DOHH2 (cell line): ENCODE measurements around the gene NCOR2.

Source experiments
- H3F3A ChIP-seq: fragments of 200-600 bp; sonication (generic), shearing (Covaris generic); 2 replicates; pipeline ENCODE4 v1.6.0; 2016; ENCODE audit warnings: antibody characterized with exemption, mild to moderate bottlenecking; ENCODE audit not compliant: control insufficient read depth, insufficient read depth
- H3K27ac ChIP-seq: fragments of 200-600 bp; sonication (generic); 2 replicates; pipeline ENCODE4 v1.5.1; 2014; ENCODE audit warnings: low read depth, mild to moderate bottlenecking, low read length, moderate library complexity
- H3K27me3 ChIP-seq: fragments of 200-600 bp; sonication (generic); 2 replicates; pipeline ENCODE4 v1.6.1; 2014; ENCODE audit warnings: mild to moderate bottlenecking, low read length, mixed read lengths; ENCODE audit not compliant: control insufficient read depth
- H3K36me3 ChIP-seq: fragments of 200-600 bp; sonication (generic); 2 replicates; pipeline ENCODE4 v1.6.1; 2014; ENCODE audit warnings: mild to moderate bottlenecking, low read length, moderate library complexity, mixed read lengths; ENCODE audit not compliant: control insufficient read depth
- H3K4me1 ChIP-seq: fragments of 200-600 bp; sonication (generic); 2 replicates; pipeline ENCODE4 v1.6.1; 2014; ENCODE audit warnings: mild to moderate bottlenecking, low read length, mixed read lengths; ENCODE audit not compliant: control insufficient read depth
- H3K4me2 ChIP-seq: fragments of 200-600 bp; sonication (generic); 2 replicates; pipeline ENCODE4 v1.6.0; 2014; ENCODE audit warnings: mild to moderate bottlenecking, low read length, moderate library complexity
- H3K4me3 ChIP-seq: fragments of 200-600 bp; sonication (generic); 2 replicates; pipeline ENCODE4 v1.5.1; 2014; ENCODE audit warnings: mild to moderate bottlenecking, low read length, mixed read lengths
- H3K79me2 ChIP-seq: fragments of 200-600 bp; sonication (generic); 2 replicates; pipeline ENCODE4 v1.6.1; 2014; ENCODE audit warnings: mild to moderate bottlenecking, low read length, mixed read lengths; ENCODE audit not compliant: control insufficient read depth
- H3K9me2 ChIP-seq: fragments of 200-600 bp; sonication (generic); replicated peaks from 2 replicates; pipeline ENCODE4 v1.6.1; 2014; ENCODE audit warnings: mild to moderate bottlenecking, low read length, mixed read lengths; ENCODE audit not compliant: control insufficient read depth
- H3K9me3 ChIP-seq: fragments of 200-600 bp; sonication (generic); 2 replicates; pipeline ENCODE4 v1.6.1; 2014; ENCODE audit warnings: antibody characterized with exemption, low read length, mixed read lengths; ENCODE audit not compliant: control insufficient read depth, insufficient read depth
- H4K20me1 ChIP-seq: fragments of 200-600 bp; sonication (generic); 2 replicates; pipeline ENCODE4 v1.6.0; 2014; ENCODE audit warnings: low read depth, mild to moderate bottlenecking, antibody characterized with exemption, low read length, moderate library complexity; ENCODE audit not compliant: control insufficient read depth, insufficient read depth
- EZH2phosphoT487 ChIP-seq: fragments of 200-600 bp; sonication (generic); IDR thresholded peaks from 2 replicates; pipeline ENCODE4 v1.6.1; 2017; ENCODE audit warnings: borderline replicate concordance, mild to moderate bottlenecking, antibody characterized with exemption, low read length, moderate library complexity, mixed read lengths
- TF ChIP-seq, protein P1 (sequence below): fragments of 200-600 bp; sonication (generic); IDR thresholded peaks from one replicate; pipeline ENCODE4 v1.5.1; 2014; ENCODE audit warnings: antibody characterized with exemption, mild to moderate bottlenecking, low read depth, low read length; ENCODE audit not compliant: poor library complexity, severe bottlenecking

NCOR2 gene

GRCh38 chr12:124566997-124567672 lies at the start of gene NCOR2:
TSS of gene NCOR2 (minus strand) at chr12:124567612. CDS start at chr12:124495251, 72,361 bp downstream.
- H3K27me3 ChIP-seq, result peaks cover 4% of the 10 kb centered on the region; the same call in 1 of the 2 replicates
- TF ChIP-seq, protein P1, sequence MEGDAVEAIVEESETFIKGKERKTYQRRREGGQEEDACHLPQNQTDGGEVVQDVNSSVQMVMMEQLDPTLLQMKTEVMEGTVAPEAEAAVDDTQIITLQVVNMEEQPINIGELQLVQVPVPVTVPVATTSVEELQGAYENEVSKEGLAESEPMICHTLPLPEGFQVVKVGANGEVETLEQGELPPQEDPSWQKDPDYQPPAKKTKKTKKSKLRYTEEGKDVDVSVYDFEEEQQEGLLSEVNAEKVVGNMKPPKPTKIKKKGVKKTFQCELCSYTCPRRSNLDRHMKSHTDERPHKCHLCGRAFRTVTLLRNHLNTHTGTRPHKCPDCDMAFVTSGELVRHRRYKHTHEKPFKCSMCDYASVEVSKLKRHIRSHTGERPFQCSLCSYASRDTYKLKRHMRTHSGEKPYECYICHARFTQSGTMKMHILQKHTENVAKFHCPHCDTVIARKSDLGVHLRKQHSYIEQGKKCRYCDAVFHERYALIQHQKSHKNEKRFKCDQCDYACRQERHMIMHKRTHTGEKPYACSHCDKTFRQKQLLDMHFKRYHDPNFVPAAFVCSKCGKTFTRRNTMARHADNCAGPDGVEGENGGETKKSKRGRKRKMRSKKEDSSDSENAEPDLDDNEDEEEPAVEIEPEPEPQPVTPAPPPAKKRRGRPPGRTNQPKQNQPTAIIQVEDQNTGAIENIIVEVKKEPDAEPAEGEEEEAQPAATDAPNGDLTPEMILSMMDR, result peak; percentile 24
- TF ChIP-seq EZH2phosphoT487, result no peak
- no peaks in the 10 kb centered on the region for H3K9me2 ChIP-seq
- H3F3A ChIP-seq, result no peaks in the 10 kb centered on the region
- H3K79me2 ChIP-seq, result peaks cover 49% of the 10 kb centered on the region
- no peaks in the 10 kb centered on the region for H3K9me3 ChIP-seq
- H3K4me3 ChIP-seq, result peak within 1 kb of the TSS; percentile 83
- peaks cover 10% of the 10 kb centered on the region; the same call in 1 of the 2 replicates for H3K36me3 ChIP-seq
- H4K20me1 ChIP-seq, result peaks cover 25% of the 10 kb centered on the region
- peak within 1 kb of the TSS; percentile 98 for H3K4me2 ChIP-seq
- peaks cover 38% of the 10 kb centered on the region for H3K4me1 ChIP-seq
- peak within 1 kb of the TSS; percentile 51 for H3K27ac ChIP-seq

- peaks cover 3% of the 10 kb centered on the region; the same call in 1 of the 2 replicates for H4K20me1 ChIP-seq
- no peak overlapping the region for H3K4me3 ChIP-seq
- no peaks in the 10 kb centered on the region for H3K4me1 ChIP-seq
- H3F3A ChIP-seq, result no peaks in the 10 kb centered on the region
- no peak overlapping the region for H3K4me2 ChIP-seq
- peaks cover 38% of the 10 kb centered on the region for H3K27me3 ChIP-seq
- H3K79me2 ChIP-seq, result no peaks in the 10 kb centered on the region
- H3K36me3 ChIP-seq, result no peaks in the 10 kb centered on the region
- no peak for TF ChIP-seq EZH2phosphoT487
- H3K27ac ChIP-seq, result no peak overlapping the region
- no peaks in the 10 kb centered on the region for H3K9me2 ChIP-seq
- no peaks in the 10 kb centered on the region for H3K9me3 ChIP-seq
These were observed 49.2 kb upstream of the NCOR2 start for GRCh38 chr12:124616394-124617221.

- TF ChIP-seq, protein P1, result no peak
- TF ChIP-seq EZH2phosphoT487, result no peak
- Histone ChIP-seq H3K79me2 (no peaks in the 10 kb centered on the region), H3K27ac (no peak overlapping the region), H3K27me3 (peaks cover 57% of the 10 kb centered on the region), H3F3A (no peaks in the 10 kb centered on the region), H3K9me3 (no peaks in the 10 kb centered on the region), H3K4me1 (peaks cover 6% of the 10 kb centered on the region), H4K20me1 (peaks cover 5% of the 10 kb centered on the region), H3K4me3 (no peak overlapping the region), H3K4me2 (no peak overlapping the region), H3K36me3 (no peaks in the 10 kb centered on the region), H3K9me2 (no peaks in the 10 kb centered on the region)
These were observed 47.3 kb upstream of the NCOR2 start for GRCh38 chr12:124614512-124615292.
